OCI-LY3 (cell line): ENCODE results near the gene NR3C2.
"Not testable (repeated sequence)": the region's sequence is repeated elsewhere in the genome, so short reads cannot be mapped to it uniquely, and the experiment has no call there.

Experiments used
- H2AFZ ChIP-seq: fragments of 200-600, 300-600 bp; shearing (Covaris generic); 2 replicates; pipeline ENCODE4 v1.6.0; 2014; ENCODE audit warnings: antibody characterized with exemption, low read depth, low read length
- H3K27ac ChIP-seq: fragments of 200-600, 300-600 bp; sonication (generic); 2 replicates; pipeline ENCODE4 v1.5.1; 2014; ENCODE audit warnings: mild to moderate bottlenecking, low read length, moderate library complexity, mixed read lengths
- H3K27me3 ChIP-seq: fragments of 200-600, 300-600 bp; sonication (generic); 2 replicates; pipeline ENCODE4 v1.6.1; 2014; ENCODE audit warnings: low read depth, low read length, mixed read lengths
- H3K36me3 ChIP-seq: fragments of 200-600, 300-600 bp; sonication (generic); replicated peaks from 2 replicates; pipeline ENCODE3; 2014; ENCODE audit warnings: low read depth, low read length, mixed read lengths
- H3K4me1 ChIP-seq: fragments of 300-600, 200-600 bp; sonication (generic); 2 replicates; pipeline ENCODE4 v1.6.1; 2014; ENCODE audit warnings: low read length, mixed read lengths
- H3K4me2 ChIP-seq: fragments of 200-600, 300-600 bp; sonication (generic); 2 replicates; pipeline ENCODE4 v1.6.1; 2014; ENCODE audit warnings: low read length, mixed read lengths
- H3K4me3 ChIP-seq: fragments of 300-600, 200-600 bp; sonication (generic); 2 replicates; pipeline ENCODE4 v1.5.1; 2014; ENCODE audit warnings: antibody characterized with exemption, mild to moderate bottlenecking, low read length, moderate library complexity
- H3K79me2 ChIP-seq: fragments of 300-600, 200-600 bp; shearing (Covaris generic); 2 replicates; pipeline ENCODE4 v1.6.1; 2014; ENCODE audit warnings: mild to moderate bottlenecking, low read length, mixed read lengths
- H3K9ac ChIP-seq: fragments of 300-600, 200-600 bp; shearing (Covaris generic); 2 replicates; pipeline ENCODE4 v1.6.0; 2014; ENCODE audit warnings: mild to moderate bottlenecking, low read length, moderate library complexity
- H3K9me3 ChIP-seq: fragments of 200-600, 300-600 bp; shearing (Covaris generic); 2 replicates; pipeline ENCODE4 v1.6.1; 2014; ENCODE audit warnings: low read length, mixed read lengths; ENCODE audit not compliant: insufficient read depth
- H4K20me1 ChIP-seq: fragments of 200-600, 300-600 bp; sonication (generic); 2 replicates; pipeline ENCODE4 v1.6.1; 2016; ENCODE audit warnings: low read length, mixed read lengths; ENCODE audit not compliant: insufficient read depth
- EZH2phosphoT487 ChIP-seq: fragments of 200-600 bp; shearing (Covaris generic); IDR thresholded peaks from 2 replicates; pipeline ENCODE4 v1.6.1; 2018; ENCODE audit warnings: antibody characterized with exemption, mixed run types, low read depth
- TF ChIP-seq, protein P1 (sequence below): fragments of 200-600, 300-600 bp; sonication (generic); IDR thresholded peaks from 2 replicates; pipeline ENCODE4 v1.5.1; 2014; ENCODE audit warnings: antibody characterized with exemption, low read length, low read depth

Gene NR3C2

DNA sequence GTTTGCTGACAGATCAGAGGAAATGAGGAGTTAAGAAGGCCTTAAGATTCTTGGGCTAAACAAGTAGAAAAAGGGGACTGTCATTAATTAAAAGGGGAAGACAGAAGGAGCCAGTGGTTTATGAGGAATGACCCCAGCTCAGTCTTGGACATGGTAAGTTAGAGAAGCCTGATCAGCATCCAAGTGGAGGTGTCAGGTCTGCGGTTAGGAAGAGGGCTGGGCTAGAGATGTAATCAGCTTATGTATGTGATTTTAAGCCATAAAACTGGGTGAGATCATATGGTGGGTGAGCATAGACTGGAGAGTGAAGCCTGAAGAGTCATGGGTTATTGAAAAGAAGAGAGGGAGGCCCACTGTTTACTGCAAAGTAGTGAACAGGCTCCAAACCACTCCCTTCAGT lies 246.1 kb downstream of the NR3C2 start:
- H3K9me3 ChIP-seq: no peaks in the 10 kb centered on the region
- H3K79me2 ChIP-seq: no peaks in the 10 kb centered on the region
- H3K36me3 ChIP-seq: no peaks in the 10 kb centered on the region
- H3K27me3 ChIP-seq: no peaks in the 10 kb centered on the region
- H3K4me1 ChIP-seq: no peaks in the 10 kb centered on the region
- TF ChIP-seq EZH2phosphoT487: no peak
- TF ChIP-seq, protein P1, sequence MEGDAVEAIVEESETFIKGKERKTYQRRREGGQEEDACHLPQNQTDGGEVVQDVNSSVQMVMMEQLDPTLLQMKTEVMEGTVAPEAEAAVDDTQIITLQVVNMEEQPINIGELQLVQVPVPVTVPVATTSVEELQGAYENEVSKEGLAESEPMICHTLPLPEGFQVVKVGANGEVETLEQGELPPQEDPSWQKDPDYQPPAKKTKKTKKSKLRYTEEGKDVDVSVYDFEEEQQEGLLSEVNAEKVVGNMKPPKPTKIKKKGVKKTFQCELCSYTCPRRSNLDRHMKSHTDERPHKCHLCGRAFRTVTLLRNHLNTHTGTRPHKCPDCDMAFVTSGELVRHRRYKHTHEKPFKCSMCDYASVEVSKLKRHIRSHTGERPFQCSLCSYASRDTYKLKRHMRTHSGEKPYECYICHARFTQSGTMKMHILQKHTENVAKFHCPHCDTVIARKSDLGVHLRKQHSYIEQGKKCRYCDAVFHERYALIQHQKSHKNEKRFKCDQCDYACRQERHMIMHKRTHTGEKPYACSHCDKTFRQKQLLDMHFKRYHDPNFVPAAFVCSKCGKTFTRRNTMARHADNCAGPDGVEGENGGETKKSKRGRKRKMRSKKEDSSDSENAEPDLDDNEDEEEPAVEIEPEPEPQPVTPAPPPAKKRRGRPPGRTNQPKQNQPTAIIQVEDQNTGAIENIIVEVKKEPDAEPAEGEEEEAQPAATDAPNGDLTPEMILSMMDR: no peak
- no peaks in the 10 kb centered on the region for H4K20me1 ChIP-seq
- H3K9ac ChIP-seq: no peak overlapping the region
- H2AFZ ChIP-seq: no peak overlapping the region
- H3K4me3 ChIP-seq: no peak overlapping the region
- H3K27ac ChIP-seq: no peak overlapping the region
- no peak overlapping the region for H3K4me2 ChIP-seq

DNA sequence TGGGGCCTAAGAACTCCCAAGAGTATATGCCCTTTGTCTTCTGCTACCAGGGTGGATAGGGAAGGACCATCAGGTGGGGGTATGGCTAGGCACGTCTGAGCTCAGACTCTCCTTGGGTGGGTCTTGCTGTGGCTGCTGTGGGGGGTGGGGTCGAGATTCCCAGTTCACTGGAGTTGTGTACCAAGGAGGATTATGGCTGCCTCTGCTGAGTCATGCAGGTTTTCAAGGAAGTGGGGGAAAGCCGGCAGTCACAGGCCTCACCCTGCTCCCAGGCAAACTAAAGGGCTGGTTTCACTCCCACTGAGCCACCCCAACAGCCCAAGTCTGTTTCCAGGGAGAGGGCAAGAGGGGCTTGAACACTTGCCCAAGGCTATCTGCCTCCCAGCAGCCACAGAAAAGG lies 249.7 kb downstream of the NR3C2 start:
- Histone ChIP-seq H3K36me3 (no peaks in the 10 kb centered on the region), H3K9me3 (no peaks in the 10 kb centered on the region), H3K4me3 (no peak overlapping the region), H3K79me2 (no peaks in the 10 kb centered on the region), H3K4me1 (no peaks in the 10 kb centered on the region), H3K27ac (no peak overlapping the region), H4K20me1 (no peaks in the 10 kb centered on the region), H3K9ac (no peak overlapping the region), H3K4me2 (no peak overlapping the region), H3K27me3 (no peaks in the 10 kb centered on the region), H2AFZ (no peak overlapping the region)
- TF ChIP-seq EZH2phosphoT487: no peak
- TF ChIP-seq, protein P1: no peak

DNA sequence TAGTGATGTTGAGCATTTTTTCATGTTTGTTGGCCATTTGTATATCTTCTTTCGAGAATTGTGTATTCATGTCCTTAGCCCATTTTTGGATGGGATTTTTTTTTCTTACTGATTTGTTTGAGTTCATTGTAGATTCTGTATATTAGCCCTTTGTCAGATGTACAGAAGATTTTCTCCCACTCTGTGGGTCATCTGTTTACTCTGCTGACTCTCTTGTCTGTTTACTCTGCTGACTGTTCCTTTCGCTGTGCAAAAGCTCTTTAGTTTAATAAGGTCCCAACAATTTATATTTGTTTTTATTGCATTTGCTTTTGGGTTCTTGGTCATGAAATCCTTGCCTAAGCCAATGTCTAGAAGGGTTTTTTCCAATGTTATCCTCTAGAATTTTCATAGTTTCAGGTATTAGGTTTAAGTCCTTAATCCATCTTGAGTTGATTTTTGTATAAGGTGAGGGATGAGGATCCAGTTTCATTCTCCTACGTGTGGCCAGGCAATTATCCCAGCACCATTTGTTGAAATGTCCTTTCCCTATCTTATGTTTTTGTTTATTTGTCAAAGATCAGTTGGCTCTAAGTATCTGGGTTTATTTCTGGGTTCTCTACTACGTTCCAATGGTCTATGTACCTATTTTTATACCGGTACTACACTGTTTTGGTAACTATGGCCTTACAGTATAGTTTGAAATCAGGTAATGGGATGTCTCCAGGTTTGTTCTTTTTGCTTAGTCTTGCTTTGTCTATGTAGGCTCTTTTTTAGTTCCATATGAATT lies 254.6 kb downstream of the NR3C2 start:
- H3K36me3 ChIP-seq, H4K20me1 ChIP-seq, H3K9ac ChIP-seq, H3K4me1 ChIP-seq, H3K79me2 ChIP-seq, H3K27me3 ChIP-seq, H3K27ac ChIP-seq, H3K4me2 ChIP-seq, H2AFZ ChIP-seq, H3K4me3 ChIP-seq, H3K9me3 ChIP-seq: not testable (repeated sequence)

DNA sequence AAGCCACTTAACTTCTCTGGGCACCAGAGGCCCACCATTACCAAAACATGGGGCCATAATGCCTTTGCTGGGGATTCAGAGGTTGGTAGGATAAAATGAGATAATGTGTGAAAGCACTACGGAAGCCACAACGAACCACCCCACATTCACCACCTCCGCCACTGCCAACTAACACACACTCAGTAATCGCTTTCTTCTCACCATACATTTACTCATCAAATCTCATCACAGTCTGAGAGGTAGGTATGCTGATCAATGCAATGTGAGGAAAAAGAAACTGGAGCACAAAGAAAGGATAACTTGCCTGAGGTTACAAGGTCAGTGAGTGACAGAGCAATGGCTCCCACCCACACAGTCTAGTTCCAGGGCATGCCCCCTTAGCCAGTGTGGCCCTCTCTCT lies 257.3 kb downstream of the NR3C2 start:
- Histone ChIP-seq H4K20me1 (no peaks in the 10 kb centered on the region), H3K4me1 (no peaks in the 10 kb centered on the region), H3K9ac (no peak overlapping the region), H3K79me2 (no peaks in the 10 kb centered on the region), H2AFZ (no peak overlapping the region), H3K4me3 (no peak overlapping the region), H3K27me3 (no peaks in the 10 kb centered on the region), H3K27ac (no peak overlapping the region), H3K36me3 (no peaks in the 10 kb centered on the region), H3K9me3 (no peaks in the 10 kb centered on the region), H3K4me2 (no peak overlapping the region)
- no peak for TF ChIP-seq EZH2phosphoT487
- TF ChIP-seq, protein P1: no peak
